ENCODE data around the gene ARG1. TPM values are rescaled to one million over a fixed set of nuclear protein-coding genes. Genes with fewer than 3 reads are reported as not detected.

The ARG1 gene
- polyA plus RNA-seq, 1 experiment: not detected

GRCh38 chr6:131552572-131552971 lies 20.5 kb upstream of the ARG1 start:
- H3K36me3 ChIP-seq (ENCODE audit: control insufficient read depth, insufficient read depth, low read length): no peaks in the 10 kb centered on the region
- POLR2A ChIA-PET: interaction anchor here (0.7 kb wide), 1 partner anchor 72 kb away, joined by 5 read pairs; no protein-coding TSS in a partner anchor
- CTCF ChIA-PET: interaction anchor here (1.2 to 1.3 kb wide), 2 partner anchors 23 to 75 kb away, joined by 3 read pairs; partner anchors contain the start of gene MED23
- H3K27me3 ChIP-seq (ENCODE audit: control insufficient read depth, insufficient read depth, low read length): peaks cover 5% of the 10 kb centered on the region; the same call in 1 of the 2 replicates
- H3K4me3 ChIP-seq (ENCODE audit: low read depth, low read length): no peak overlapping the region
- DNase-seq (ENCODE audit: low read depth): no peak
- TF ChIP-seq, protein P1, sequence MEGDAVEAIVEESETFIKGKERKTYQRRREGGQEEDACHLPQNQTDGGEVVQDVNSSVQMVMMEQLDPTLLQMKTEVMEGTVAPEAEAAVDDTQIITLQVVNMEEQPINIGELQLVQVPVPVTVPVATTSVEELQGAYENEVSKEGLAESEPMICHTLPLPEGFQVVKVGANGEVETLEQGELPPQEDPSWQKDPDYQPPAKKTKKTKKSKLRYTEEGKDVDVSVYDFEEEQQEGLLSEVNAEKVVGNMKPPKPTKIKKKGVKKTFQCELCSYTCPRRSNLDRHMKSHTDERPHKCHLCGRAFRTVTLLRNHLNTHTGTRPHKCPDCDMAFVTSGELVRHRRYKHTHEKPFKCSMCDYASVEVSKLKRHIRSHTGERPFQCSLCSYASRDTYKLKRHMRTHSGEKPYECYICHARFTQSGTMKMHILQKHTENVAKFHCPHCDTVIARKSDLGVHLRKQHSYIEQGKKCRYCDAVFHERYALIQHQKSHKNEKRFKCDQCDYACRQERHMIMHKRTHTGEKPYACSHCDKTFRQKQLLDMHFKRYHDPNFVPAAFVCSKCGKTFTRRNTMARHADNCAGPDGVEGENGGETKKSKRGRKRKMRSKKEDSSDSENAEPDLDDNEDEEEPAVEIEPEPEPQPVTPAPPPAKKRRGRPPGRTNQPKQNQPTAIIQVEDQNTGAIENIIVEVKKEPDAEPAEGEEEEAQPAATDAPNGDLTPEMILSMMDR (IDR thresholded peaks at IDR 0.05; ENCODE audit: insufficient read depth, low read depth, low read length): no peak

- CTCF ChIA-PET: no interaction called here
- Histone ChIP-seq H3K36me3 (ENCODE audit: control insufficient read depth, insufficient read depth, low read length) (no peaks in the 10 kb centered on the region), H3K4me3 (ENCODE audit: low read depth, low read length) (no peak overlapping the region), H3K27me3 (ENCODE audit: control insufficient read depth, insufficient read depth, low read length) (no peaks in the 10 kb centered on the region)
- no peak for DNase-seq (ENCODE audit: low read depth)
- POLR2A ChIA-PET: no interaction called here
- TF ChIP-seq, protein P1 (IDR thresholded peaks at IDR 0.05; ENCODE audit: insufficient read depth, low read depth, low read length): no peak
Measured at GRCh38 chr6:131555992-131556391, 17.0 kb upstream of the ARG1 start.

DNA sequence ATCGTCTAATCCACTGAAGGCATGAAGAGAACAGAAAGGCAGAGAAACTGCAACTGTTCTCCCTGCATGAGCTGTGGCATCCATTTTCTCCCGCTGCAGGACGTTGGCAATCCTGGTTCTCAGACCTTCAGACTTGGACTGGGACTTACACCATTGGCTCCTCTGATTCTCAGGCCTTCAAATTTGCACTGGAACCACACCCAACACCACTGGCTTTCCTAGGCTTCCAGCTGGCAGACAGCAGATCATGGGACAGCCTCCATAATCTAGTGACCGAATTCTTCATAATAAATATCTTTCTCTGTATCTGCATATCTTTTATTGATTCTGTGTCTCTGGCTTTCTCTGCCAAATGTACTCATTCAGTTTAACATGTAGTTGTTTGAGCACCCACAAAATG lies 14.1 kb upstream of the ARG1 start:
- ChIA-PET CTCF (no interaction called here), POLR2A (no interaction called here)
- no peak for DNase-seq (ENCODE audit: low read depth)
- Histone ChIP-seq H3K27me3 (ENCODE audit: control insufficient read depth, insufficient read depth, low read length) (no peaks in the 10 kb centered on the region), H3K4me3 (ENCODE audit: low read depth, low read length) (no peak overlapping the region), H3K36me3 (ENCODE audit: control insufficient read depth, insufficient read depth, low read length) (no peaks in the 10 kb centered on the region)
- TF ChIP-seq, protein P1 (IDR thresholded peaks at IDR 0.05; ENCODE audit: insufficient read depth, low read depth, low read length): no peak

DNA sequence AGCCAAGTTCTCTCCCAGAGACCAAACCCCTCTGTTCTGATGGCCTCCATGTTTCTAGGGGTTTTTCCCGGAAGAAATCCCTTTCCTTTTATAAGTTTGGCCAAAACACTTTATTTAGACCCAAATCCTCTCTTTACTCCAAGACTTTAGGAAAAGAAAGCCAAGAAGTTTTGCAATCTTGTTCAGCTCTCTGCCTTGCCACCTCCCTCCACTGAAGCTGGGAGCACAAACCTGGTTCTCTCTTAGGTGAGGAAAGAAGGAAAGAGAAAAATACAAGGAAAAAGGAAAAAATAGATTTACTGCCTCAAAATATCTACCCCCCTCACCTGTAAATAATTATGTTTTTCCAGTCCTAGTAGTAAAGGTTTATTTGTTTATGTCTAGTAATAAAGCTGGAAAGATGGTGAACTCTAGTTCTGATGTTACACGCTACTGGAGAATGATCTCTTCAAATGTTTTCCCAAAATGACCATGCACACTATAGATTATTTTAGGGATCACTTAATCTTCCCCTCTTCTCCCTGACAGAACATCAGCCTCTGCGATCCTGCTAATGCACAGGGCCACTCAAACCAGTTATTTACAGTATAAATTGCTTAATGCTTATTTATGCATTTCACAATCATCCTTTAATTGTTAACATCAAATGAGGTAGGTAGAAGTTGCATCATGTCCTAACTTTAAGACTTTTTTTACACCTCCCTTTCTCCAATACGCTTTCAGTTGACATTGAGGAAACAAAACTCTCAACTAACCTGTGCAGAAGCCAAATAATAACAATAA lies 10.9 kb upstream of the ARG1 start:
- no peaks in the 10 kb centered on the region for H3K27me3 ChIP-seq (ENCODE audit: control insufficient read depth, insufficient read depth, low read length)
- no peak overlapping the region for H3K4me3 ChIP-seq (ENCODE audit: low read depth, low read length)
- ChIA-PET CTCF (no interaction called here), POLR2A (no interaction called here)
- DNase-seq (ENCODE audit: low read depth): no peak
- H3K36me3 ChIP-seq (ENCODE audit: control insufficient read depth, insufficient read depth, low read length): no peaks in the 10 kb centered on the region
- TF ChIP-seq, protein P1 (IDR thresholded peaks at IDR 0.05; ENCODE audit: insufficient read depth, low read depth, low read length): no peak

- Histone ChIP-seq H3K4me3 (ENCODE audit: low read depth, low read length) (no peak overlapping the region), H3K27me3 (ENCODE audit: control insufficient read depth, insufficient read depth, low read length) (no peaks in the 10 kb centered on the region), H3K36me3 (ENCODE audit: control insufficient read depth, insufficient read depth, low read length) (no peaks in the 10 kb centered on the region)
- CTCF ChIA-PET: no interaction called here
- DNase-seq (ENCODE audit: low read depth): no peak
- TF ChIP-seq, protein P1 (IDR thresholded peaks at IDR 0.05; ENCODE audit: insufficient read depth, low read depth, low read length): no peak
- POLR2A ChIA-PET: no interaction called here
Measured at GRCh38 chr6:131565056-131565455, 8.0 kb upstream of the ARG1 start.
